ENCODE results near the gene MARCKSL1. TPM values are rescaled to one million over a fixed set of nuclear protein-coding genes. Genes with fewer than 3 reads are reported as not detected.
"Not testable (repeated sequence)": the region's sequence is repeated elsewhere in the genome, so short reads cannot be mapped to it uniquely, and the experiment has no call there.

Gene MARCKSL1
- polyA plus RNA-seq, 4 donors: 389 to 551 (median 440) TPM

DNA sequence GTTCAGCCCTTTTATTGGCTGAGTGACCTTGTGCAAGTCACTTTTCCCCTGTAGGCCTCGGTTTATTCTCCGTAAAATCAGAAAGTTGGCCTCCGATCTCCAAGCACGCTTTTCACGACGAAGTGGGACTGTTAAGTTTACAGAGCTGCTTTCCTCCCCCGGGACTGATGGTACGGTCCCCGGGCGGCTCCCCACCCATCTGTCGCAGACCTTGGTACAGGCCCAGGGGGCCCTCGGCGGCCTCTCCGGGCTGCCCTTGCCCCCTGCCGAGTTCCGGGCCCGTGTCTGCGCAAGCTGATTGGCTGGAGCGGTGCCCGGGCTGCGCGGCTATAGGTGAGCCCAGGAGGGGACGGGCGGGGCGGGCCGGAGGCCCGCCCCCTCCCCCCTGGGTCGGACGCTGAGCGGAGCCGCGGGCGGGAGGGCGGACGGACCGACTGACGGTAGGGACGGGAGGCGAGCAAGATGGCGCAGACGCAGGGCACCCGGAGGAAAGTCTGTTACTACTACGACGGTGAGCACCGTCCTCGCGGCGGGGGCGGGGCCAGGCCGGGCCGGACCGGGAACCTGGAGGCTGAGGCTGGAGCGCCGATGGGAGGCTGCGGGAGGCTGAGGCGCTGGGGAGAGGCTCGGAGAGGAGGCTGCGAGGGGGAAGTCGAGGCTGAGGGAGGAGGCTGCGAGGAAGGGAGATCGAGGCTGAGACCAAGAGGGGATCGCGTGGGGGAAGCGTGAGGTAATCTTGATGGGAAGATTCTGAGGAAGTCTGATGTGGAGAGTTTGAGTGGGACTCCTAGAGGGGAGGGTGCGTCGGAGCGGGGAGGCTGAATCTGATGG is 44.1 kb downstream of the MARCKSL1 start, which contains the start of gene HDAC1:
TSS of gene HDAC1 (plus strand) at position 376 of the 831 bp plus-strand sequence. CDS start at position 463, 87 bp downstream.
- DNase-seq (ENCODE audit: low read depth in 4 of 4, low spot score in 2 of 4): peak; percentile 77 to 89 (median 86)

DNA sequence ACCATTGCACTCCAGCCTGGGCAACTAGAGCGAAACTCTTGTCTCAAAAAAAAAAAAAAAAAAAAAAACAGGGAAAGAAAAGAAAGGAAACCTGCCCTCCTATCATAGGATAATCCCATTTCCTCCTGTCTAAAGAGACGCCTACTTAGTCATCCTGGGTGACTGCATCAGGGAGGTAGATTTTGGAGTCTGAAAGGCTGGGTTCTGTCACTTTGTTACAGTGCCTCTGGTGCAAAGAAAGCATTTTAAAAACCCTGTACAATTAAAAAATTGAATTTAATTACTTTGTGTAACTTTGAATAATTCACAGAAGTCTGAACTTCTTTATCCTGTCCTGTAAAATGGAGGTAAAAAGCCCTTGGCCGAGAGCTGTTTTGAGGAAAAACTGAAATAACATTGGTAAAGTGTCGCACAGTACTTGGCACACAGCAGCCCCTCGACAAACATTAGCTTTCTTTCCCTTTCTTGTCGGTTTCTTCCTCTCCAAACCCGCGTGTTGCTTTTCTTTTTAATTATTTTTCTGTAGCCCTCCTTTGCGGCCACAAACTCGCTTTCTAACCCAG is 44.8 kb downstream of the MARCKSL1 start:
- DNase-seq (ENCODE audit: low read depth in 4 of 4, low spot score in 2 of 4): no peak

DNA sequence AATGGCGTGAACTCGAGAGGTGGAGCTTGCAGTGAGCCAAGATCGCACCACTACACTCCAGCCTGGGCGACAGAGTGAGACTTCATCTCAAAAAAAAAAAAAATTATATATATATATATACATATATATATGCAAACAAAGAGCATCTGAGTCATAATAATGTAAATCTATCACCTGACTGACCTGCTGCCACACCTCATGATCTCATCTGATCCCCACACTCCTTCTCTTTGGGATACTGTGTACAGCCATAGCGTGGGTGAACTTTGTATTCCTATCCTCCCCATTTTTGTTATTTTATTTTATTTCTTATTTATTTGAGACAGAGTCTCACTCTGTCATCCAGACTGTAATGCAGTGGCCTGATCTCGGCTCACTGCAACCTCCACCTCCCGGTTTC is 46.8 kb downstream of the MARCKSL1 start:
- no peak for DNase-seq (ENCODE audit: low read depth in 4 of 4, low spot score in 2 of 4)

DNA sequence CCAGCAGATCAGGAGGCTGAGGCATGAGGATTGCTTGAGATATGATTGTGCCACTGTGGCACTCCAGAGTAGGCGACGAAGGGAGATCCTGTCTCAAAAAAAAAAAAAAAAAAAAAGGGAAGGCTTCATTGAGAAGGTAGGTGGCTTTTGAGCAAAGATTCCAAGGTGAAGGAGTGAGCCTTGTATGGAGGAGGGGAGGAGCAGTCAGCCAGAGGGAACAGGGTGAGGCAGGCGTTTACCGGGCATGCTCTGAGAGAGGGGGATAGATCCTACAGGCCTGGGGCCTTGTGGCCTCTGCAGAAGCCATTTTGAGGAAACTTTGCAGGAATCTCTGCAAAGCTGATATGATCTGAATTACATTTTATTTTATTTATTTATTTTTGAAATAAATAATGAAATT is 49.3 kb downstream of the MARCKSL1 start:
- no peak for DNase-seq (ENCODE audit: low read depth in 4 of 4, low spot score in 2 of 4)

DNA sequence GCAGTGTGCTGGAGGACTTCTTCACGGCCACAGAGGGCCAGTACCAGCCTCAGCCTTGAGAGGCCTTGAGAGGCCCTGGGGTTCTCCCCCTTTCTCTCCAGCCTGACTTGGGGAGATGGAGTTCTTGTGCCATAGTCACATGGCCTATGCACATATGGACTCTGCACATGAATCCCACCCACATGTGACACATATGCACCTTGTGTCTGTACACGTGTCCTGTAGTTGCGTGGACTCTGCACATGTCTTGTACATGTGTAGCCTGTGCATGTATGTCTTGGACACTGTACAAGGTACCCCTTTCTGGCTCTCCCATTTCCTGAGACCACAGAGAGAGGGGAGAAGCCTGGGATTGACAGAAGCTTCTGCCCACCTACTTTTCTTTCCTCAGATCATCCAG is 50.4 kb downstream of the MARCKSL1 start:
- DNase-seq (ENCODE audit: low read depth in 4 of 4, low spot score in 2 of 4): no peak

DNA sequence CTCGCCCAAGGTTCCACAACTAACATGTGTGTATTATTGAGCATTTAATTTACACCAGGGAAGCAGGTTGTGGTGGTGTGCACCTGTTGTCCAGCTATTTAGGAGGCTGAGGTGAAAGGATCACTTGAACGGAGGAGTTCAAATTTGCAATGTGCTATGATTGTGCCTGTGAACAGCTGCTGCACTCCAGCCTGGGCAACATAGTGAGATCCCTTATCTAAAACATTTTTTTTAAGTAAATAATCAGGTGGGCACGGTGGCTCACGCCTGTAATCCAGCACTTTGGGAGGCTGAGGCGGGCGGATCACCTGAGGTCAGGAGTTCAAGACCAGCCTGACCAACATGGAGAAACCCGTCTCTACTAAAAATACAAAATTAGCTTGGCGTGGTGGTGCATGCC is 51.3 kb downstream of the MARCKSL1 start:
- not testable (repeated sequence) for DNase-seq (ENCODE audit: low read depth in 4 of 4, low spot score in 2 of 4)

Other genes with a start within 250 kb of the MARCKSL1 start
- gene KPNA6, start 228.2 kb downstream of the MARCKSL1 start, polyA plus RNA-seq (ENCODE audit: insufficient read length in 4 of 4): 10 to 100 TPM; 27.8 to 36.3 (median 35.9) TPM
- 10 to 100 TPM; 43.3 to 49.8 (median 45.9) TPM for gene TXLNA, start 156.6 kb downstream of the MARCKSL1 start, polyA plus RNA-seq (ENCODE audit: insufficient read length in 4 of 4)
- 10 to 100 TPM; 21.0 to 30.9 (median 27.7) TPM for gene CCDC28B, start 135.6 kb downstream of the MARCKSL1 start, polyA plus RNA-seq (ENCODE audit: insufficient read length in 4 of 4)
- gene IQCC, start 130.6 kb downstream of the MARCKSL1 start, polyA plus RNA-seq (ENCODE audit: insufficient read length in 4 of 4): 10 to 100 TPM in 2 of 4 donors, 1 to 10 TPM in 2; 6.8 to 10.7 (median 8.7) TPM
- gene DCDC2B, start 127.1 kb downstream of the MARCKSL1 start, polyA plus RNA-seq (ENCODE audit: insufficient read length in 4 of 4): 1 to 10 TPM in 2 of 4 donors, under 1 TPM in 2; 0.21 to 2.4 (median 1.4) TPM
- gene TMEM234, start 113.9 kb downstream of the MARCKSL1 start, polyA plus RNA-seq (ENCODE audit: insufficient read length in 4 of 4): 10 to 100 TPM; 20.2 to 32.3 (median 27.1) TPM
- 100 to 1,000 TPM; 147 to 179 (median 174) TPM for gene EIF3I, start 113.8 kb downstream of the MARCKSL1 start, polyA plus RNA-seq (ENCODE audit: insufficient read length in 4 of 4)
- gene FAM167B, start 89.0 kb downstream of the MARCKSL1 start, polyA plus RNA-seq (ENCODE audit: insufficient read length in 4 of 4): 10 to 100 TPM in 2 of 4 donors, 1 to 10 TPM in 2; 8.6 to 12.5 (median 10.0) TPM
- 1 to 10 TPM; 4.3 to 6.9 (median 6.1) TPM for gene LCK, start 85.0 kb downstream of the MARCKSL1 start, polyA plus RNA-seq (ENCODE audit: insufficient read length in 4 of 4)
- 100 to 1,000 TPM; 159 to 219 (median 180) TPM for gene HDAC1, start 44.1 kb downstream of the MARCKSL1 start, polyA plus RNA-seq (ENCODE audit: insufficient read length in 4 of 4)
- gene FAM229A, start 26.3 kb upstream of the MARCKSL1 start, polyA plus RNA-seq (ENCODE audit: insufficient read length in 4 of 4): 10 to 100 TPM in 1 of 4 donors, 1 to 10 TPM in 3; 2.8 to 10.6 (median 8.5) TPM
- 1 to 10 TPM; 2.0 to 9.1 (median 5.1) TPM for gene TSSK3, start 26.3 kb upstream of the MARCKSL1 start, polyA plus RNA-seq (ENCODE audit: insufficient read length in 4 of 4)
- 10 to 100 TPM; 60.6 to 69.4 (median 63.3) TPM for gene BSDC1, start 58.2 kb upstream of the MARCKSL1 start, polyA plus RNA-seq (ENCODE audit: insufficient read length in 4 of 4)
- gene ZBTB8B, start 128.8 kb upstream of the MARCKSL1 start, polyA plus RNA-seq (ENCODE audit: insufficient read length in 4 of 4): 1 to 10 TPM in 2 of 4 donors, under 1 TPM in 2; 0.73 to 2.1 (median 1.4) TPM
- 10 to 100 TPM; 15.1 to 19.8 (median 16.1) TPM for gene ZBTB8A, start 203.2 kb upstream of the MARCKSL1 start, polyA plus RNA-seq (ENCODE audit: insufficient read length in 4 of 4)

All from left renal cortex interstitium (tissue), 4 donors.